ENCODE data around the gene FGF12.

FGF12 gene

GRCh38 chr3:192186045-192186444 is 541.3 kb downstream of the FGF12 start:
- TF ChIP-seq CTCF (IDR thresholded peaks at IDR 0.05; ENCODE audit: control extremely low read depth, extremely low read depth, low read depth, missing control alignments): no peak
- ChIA-PET POLR2A (no interaction called here), CTCF (interaction anchor here (1.2 to 1.4 kb wide), 3 partner anchors 16 to 258 kb away, joined by 4 to 7 read pairs (median 5); no protein-coding TSS in a partner anchor)
- no peak for DNase-seq (ENCODE audit: extremely low spot score)

GRCh38 chr3:192183109-192183508 is 544.2 kb downstream of the FGF12 start:
- POLR2A ChIA-PET: no interaction called here
- no peak for TF ChIP-seq CTCF (IDR thresholded peaks at IDR 0.05; ENCODE audit: control extremely low read depth, extremely low read depth, low read depth, missing control alignments)
- CTCF ChIA-PET: no interaction called here
- no peak for DNase-seq (ENCODE audit: extremely low spot score)

- CTCF ChIA-PET: no interaction called here
Observed at GRCh38 chr3:192181151-192181550, 546.2 kb downstream of the FGF12 start.

GRCh38 chr3:192177383-192177782 is 550.0 kb downstream of the FGF12 start:
- ChIA-PET POLR2A (no interaction called here), CTCF (interaction anchor here (1.2 to 2.8 kb wide), 3 partner anchors 10 to 17 kb away, joined by 4 to 8 read pairs (median 7); no protein-coding TSS in a partner anchor)
- no peak for DNase-seq (ENCODE audit: extremely low spot score)
- TF ChIP-seq CTCF (IDR thresholded peaks at IDR 0.05; ENCODE audit: control extremely low read depth, extremely low read depth, low read depth, missing control alignments): no peak

More at GRCh38 chr3:192181151-192181550, 546.2 kb downstream of the FGF12 start:
- no peak for DNase-seq (ENCODE audit: extremely low spot score)
- TF ChIP-seq CTCF (IDR thresholded peaks at IDR 0.05; ENCODE audit: control extremely low read depth, extremely low read depth, low read depth, missing control alignments): no peak
- POLR2A ChIA-PET: no interaction called here

GRCh38 chr3:192174283-192174682 is 553.1 kb downstream of the FGF12 start:
- POLR2A ChIA-PET: no interaction called here
- CTCF ChIA-PET: interaction anchor here (1.0 to 2.0 kb wide), 3 partner anchors 10 to 16 kb away, joined by 3 to 7 read pairs (median 5); no protein-coding TSS in a partner anchor
- TF ChIP-seq CTCF (IDR thresholded peaks at IDR 0.05; ENCODE audit: control extremely low read depth, extremely low read depth, low read depth, missing control alignments): no peak
- DNase-seq (ENCODE audit: extremely low spot score): no peak

GRCh38 chr3:192171213-192171612 is 556.1 kb downstream of the FGF12 start:
- CTCF ChIA-PET: interaction anchor here (1.3 to 1.6 kb wide), 3 partner anchors 17 to 273 kb away, joined by 3 to 7 read pairs (median 5); no protein-coding TSS in a partner anchor
- no peak for DNase-seq (ENCODE audit: extremely low spot score)
- POLR2A ChIA-PET: no interaction called here
- TF ChIP-seq CTCF (IDR thresholded peaks at IDR 0.05; ENCODE audit: control extremely low read depth, extremely low read depth, low read depth, missing control alignments): no peak

All from GM10248 (cell line).